Dedifferentiated amniotic fluid mesenchymal stem cell (primary cell): ENCODE results near the gene SEC61A2.
"Not testable (repeated sequence)": the region's sequence is repeated elsewhere in the genome, so short reads cannot be mapped to it uniquely, and the experiment has no call there.

Experiments used
- DNase-seq: peaks from one replicate; pipeline ENCODE4 v3.0.0-alpha.2; 2016; ENCODE audit errors: extremely low spot score

SEC61A2 gene

DNA sequence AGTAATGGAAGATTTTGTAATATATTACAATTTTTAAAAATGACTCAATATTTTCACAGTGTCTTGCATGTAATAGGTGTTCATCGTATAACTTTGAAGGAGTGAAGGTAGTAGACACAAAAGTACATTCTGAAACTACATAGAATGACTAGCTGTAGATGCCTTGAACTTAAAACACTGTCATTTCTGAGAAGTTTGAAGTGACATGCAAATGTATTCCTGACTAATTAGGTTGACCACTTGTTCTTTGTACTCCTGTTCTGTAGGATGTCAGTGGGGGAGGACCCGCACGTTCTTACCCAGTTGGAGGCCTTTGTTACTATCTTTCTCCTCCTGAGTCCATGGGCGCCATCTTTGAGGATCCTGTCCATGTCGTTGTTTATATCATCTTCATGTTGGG is 31.2 kb downstream of the SEC61A2 start:
- no peak for DNase-seq

DNA sequence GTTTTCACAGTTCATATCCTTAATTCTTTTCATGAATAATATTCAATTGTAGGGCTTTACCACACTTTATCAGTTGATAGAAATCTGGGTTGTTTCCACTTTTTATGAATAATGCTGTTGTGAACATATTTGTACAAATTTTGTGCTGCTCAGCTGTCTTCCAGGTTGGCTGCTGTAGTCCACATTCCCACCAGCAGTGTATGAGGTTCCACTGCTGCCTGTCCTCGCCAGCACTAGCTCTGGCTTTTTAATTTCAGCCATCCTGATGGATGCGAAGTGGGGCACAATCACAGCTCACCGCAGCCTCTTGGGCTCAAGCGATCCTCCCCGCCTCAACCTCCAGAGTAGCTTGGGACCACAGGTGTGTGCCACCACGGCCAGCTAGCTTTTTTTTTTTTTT is 33.5 kb downstream of the SEC61A2 start:
- no peak for DNase-seq

DNA sequence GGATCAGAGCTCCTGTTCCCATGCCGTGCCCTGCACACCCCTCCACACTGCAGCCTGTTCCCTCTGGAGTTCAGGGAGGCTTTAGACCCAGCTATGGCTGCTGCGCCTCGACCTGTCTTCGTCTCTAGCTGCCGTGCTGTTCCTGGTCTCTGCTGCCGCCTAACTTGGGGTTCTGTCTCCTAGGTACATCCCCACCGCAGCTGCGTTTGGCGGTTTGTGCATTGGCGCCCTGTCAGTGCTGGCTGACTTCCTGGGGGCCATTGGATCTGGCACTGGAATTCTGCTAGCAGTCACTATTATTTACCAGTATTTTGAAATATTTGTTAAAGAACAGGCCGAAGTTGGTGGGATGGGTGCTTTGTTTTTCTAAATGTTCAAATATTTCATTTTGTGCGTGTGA is 34.6 kb downstream of the SEC61A2 start:
- no peak for DNase-seq

DNA sequence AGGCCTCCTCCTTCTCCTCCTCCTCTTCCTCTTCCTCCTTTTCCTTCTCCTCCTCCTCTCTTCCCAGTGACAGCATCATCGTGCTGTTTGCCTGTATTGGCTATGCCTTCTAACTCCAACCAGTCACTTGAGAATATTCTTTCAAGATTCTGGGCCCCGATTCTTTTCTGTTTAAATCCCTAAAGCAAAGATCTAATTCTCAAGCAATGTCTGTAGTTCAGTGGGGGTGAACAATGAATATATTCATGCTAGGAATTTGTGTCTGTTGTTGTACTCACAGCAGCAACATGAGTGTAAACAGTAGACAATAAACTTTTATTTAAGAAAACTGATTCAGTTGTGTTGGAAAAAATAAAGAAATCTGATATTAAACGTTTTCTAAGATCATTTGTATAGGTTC is 35.6 kb downstream of the SEC61A2 start:
- DNase-seq: no peak

DNA sequence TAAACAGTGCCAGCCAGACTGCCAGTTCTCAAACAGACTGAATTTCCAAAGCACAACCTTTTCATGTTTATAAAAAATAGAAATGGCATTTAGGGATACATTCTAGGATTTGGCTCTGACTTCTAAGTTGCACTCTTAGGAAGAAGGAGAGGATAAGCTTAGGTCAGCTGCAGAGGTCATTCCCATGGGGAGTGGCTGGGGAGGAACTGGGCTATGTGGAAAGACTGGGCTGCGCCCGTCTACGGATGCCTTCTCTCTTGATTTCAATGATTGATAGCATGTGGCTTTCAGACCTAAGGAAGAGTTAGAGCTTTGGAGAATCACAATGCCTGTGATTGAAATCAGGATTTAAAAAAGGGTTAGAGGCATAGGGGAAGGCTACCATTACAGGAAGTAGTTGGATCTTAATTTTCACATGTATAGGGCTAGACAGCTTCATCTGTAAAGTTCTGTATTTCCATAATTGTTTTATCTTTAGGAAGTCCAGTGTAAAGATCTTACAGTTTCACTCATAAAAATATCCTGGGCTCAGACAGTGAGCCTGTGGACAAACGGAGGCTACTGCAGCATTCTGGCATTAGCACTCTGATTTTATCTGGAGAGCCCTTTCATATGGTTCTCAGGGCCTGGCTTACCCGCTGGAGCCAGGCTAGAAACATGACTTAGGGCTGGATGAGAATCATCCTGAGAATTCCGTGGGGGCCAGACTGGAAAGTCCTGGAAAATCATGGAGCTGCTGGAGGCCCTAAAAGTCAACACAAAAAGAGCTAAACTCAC is 36.7 kb downstream of the SEC61A2 start:
- no peak for DNase-seq

DNA sequence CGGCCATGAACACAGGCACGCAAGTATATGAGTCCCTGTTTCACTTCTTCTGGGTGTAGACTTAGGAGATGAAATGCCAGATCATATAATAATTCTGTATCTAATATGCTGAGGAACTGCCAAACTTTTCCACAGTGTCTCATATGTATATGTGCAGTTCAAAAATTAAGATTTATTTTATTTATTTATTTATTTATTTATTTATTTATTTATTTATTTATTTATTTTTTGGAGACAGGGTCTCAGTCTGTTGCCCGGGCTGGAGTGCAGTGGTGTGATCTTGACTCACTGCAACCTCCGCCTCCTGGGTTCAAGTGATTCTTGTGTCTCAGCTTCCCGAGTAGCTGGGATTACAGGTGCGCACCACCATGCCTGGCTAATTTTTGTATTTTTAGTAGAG is 42.0 kb downstream of the SEC61A2 start:
- not testable (repeated sequence) for DNase-seq

DNA sequence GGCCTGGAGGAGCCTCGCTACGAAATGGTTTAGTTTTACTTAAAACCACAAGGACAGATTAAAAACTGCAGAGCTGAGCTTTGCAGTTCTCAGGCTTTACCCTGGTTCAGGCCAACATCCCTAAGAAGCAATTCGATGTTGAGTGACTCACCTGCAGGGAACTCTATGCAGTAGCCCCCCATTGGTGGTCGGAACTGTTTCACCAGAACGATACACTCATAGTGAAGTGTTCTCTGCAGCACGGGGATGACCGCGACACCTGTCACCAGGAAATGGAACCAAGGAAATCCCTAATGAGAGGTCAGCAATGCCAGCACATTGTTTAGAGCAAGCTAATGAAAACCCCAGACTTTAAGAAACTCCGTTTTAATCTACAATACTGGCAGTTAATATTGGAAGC is 48.2 kb downstream of the SEC61A2 start:
- no peak for DNase-seq

DNA sequence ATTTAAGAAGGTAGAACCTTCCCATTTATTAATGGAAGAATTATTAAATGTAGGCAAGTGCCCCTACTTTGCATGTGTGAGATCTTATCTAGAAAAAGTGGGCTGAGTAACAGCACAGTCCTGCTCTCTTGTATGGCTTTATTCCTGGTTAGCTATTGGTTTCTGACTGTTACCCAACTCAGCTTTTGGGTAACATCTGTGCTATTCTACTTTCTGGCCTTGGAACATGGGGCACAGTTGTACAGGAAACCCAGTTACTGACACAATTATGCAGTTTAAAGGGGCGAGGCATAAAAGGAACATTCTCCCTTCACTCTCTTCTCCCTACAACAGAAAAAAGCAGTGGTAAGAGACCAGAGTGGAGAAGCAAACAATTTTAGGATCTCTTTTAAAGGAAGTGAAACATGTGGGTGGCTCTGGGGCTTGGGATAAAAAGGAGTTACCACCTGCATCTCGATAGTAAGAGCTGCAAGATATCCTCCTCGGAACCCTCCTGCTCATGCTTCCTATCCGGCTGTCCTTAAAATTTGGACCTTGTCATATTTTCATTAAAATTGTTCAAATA is 50.2 kb downstream of the SEC61A2 start:
- no peak for DNase-seq

DNA sequence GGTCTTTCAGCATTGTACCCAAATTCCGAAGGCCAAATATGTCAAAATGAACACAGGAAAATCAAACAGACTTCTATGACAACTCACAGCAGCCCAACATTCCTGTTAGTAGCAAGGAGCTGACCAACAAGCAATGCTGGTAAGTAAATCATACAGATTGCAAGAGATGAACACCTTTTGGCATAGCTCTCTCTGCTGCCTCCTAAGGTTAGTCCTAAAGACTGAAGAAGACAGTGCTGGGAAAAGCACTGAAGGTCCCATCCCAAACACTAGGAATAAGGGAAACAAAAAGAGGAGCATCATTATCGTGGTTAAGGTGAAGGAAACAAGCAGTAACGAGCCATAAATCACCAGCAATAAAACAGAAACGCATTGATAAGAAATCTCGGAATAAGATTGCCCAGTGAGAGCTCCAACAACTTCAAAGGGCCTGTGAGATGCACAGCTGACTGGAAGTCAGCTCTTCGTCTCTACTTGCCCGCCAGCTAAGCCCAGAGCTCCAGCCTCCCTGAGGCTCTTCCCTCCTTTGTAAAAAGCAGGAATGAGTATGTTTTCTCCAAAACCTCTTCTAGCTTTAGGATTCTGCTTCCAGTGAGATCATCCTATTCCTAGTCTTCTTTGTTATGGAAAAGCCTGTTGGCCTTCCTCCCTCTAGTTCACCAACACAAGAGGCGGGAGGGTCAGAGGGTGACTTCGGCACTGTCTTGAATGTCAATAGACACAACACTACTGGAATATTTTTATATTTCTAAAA is 50.9 kb downstream of the SEC61A2 start:
- DNase-seq: no peak

DNA sequence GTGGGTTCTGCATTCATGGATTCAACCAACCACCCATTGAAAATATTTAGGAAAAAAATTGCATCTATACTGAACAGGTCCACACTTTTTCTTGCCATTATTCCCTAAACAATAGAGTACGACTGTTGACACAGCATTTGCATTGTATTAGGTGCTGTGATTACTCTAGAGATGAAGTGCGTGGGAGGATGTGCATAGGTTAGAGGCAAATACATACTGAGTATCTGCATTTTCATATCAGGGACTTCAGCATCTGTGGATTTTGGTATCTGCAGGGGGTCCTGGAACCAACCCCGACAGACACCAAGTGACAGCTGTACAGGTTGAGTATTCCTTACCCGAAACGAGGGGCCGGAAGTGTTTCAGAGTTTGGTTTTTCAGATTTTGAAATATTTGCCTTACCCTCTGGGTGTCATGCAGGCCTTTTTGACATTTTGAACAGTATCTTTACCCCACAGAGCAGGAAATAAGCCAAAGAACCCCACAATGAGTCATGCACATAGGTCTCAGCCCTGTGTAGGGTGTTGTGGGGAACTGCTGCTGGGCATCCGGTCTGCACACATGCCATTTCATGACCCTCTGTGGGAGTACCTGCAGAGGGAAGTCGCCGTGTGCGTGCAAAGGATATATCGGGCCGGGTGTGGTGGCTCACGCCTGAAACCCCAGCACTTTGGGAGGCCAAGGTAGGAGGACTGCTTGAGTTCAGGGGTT is 51.7 kb downstream of the SEC61A2 start:
- no peak for DNase-seq

DNA sequence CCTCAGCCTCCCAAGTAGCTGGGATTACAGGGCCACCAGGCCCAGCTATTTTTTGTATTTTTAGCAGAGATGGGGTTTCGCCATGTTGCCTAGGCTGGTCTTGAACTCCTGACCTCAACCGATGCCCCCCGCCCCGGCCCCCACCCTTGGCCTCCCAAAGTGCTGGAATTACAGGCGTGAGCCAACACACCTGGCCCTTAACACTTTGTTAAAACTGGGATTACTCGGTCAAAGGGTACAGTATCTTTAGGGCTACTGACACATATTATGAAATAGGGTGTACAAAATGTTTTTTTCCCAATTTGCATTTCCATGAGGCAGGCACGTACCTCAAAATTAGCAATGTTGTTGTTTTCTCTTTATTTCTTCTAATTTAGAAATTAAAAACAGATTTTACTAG is 54.7 kb downstream of the SEC61A2 start:
- no peak for DNase-seq

DNA sequence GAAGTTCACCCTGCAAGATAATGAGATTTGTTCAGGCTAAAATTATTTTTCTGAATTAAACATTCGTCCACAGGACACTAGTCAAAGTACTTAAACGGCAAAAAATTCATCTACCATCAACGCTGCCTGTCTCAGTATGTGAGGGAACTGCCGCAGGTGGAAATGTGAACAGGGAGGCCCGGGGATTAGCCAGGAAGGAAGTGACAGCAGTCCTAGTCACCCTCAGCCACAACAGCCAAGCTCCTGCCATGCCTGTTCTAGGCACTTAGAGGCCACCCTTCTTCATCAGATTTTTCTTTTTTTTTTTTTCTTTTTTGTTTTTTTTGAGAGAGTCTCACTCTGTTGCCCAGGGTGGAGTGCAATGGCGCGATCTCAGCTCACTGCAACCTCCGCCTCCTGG is 56.8 kb downstream of the SEC61A2 start:
- DNase-seq: no peak

DNA sequence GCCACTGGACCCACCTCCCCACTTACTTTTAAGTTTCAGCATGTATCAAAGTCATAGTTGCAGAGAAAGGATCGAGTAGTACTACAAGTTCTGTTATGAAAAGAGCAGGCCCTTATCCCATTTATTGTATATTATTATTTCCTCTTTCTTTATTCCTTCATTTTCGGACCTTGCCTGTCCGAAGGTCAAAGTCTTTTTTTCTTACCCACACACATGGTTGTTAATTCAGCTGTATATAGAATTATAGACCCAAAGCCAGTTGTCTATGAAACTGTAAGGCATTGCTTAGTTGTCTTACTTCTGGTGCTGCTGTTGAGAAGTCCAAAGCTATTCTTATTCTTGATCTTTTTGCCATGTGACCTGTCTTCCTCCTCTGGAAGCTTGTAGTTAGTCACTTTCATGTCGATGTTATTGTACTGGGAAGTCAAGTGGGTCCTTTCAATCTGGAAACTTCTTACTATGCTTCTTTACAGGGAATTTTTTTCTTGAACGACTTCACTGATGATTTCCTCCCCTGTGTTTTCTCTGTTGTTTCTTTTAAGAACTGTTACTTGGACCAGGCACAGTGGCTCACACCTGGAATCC is 57.9 kb downstream of the SEC61A2 start:
- no peak for DNase-seq

DNA sequence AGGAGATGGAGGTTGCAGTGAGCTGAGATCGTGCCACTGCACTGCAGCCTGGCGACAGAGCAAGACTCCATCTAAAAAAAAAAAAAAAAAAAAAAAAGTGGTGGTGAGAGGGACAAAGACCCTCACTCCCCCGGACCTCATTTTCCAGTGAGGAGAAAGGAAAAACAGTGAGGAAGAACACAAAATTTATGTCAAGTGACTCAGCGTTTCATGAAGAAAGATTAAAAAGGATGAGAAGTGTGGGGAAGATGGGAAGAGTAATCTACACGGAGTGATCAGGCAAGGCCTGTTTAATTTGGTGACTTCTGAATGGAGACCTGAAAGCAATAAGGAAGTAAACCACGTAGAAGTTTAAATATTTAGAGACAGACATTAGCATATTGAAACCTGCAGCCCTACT is 59.2 kb downstream of the SEC61A2 start:
- DNase-seq: no peak

DNA sequence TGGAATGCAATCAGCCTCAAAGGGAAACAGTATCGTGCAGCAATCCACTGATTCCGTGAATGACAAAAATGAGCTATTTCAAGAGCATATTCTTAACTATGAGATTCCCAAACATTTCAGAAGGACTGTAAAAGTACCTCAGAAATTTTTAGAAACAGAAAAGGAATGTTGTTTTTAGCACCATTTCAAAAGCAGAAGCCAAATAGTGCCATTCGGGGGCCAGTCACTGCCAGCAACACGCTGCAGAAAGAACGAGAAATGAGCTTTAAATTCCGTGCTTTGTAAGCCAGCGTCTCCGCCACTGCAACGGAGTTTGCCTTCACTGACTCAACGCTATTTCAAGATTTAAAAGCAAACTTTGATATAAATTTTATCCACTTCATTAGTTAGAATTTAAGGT is 59.9 kb downstream of the SEC61A2 start:
- no peak for DNase-seq

DNA sequence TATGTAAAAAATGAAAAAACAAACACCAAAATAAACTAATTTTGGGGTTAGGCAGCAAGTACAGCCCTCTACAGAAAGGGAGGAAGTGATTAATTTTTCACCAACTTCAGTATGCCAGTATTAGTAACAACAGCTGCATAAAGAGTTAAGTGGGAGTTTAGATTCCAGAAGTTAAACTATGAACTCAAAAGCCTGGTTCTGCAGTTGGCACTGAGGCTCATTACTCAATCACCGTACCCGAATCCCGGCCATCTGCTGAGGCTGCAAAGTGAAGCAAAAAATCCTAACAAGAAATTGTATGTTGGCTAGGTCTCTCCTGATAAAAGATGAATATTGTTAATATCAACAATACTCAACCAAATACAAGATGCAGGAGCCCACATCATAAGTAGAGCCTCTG is 62.2 kb downstream of the SEC61A2 start:
- no peak for DNase-seq

DNA sequence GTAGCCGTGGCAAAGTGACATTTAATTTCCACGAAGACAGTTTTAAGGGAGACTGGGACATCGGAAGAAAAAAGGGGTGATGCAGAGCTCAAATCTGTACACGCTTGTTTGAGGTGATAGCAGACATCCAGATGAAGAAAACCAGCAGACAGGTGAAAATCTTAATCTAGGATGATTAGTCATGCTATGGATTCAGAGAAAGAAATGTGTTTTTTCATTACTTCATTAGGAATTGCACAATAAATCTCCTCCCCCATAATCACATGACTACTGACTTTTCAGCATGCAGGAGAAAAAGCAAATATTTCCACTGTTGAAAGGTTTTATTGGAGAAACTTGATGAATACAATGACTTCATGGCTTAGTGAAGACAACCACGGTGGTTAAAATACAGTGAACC is 63.7 kb downstream of the SEC61A2 start:
- no peak for DNase-seq

DNA sequence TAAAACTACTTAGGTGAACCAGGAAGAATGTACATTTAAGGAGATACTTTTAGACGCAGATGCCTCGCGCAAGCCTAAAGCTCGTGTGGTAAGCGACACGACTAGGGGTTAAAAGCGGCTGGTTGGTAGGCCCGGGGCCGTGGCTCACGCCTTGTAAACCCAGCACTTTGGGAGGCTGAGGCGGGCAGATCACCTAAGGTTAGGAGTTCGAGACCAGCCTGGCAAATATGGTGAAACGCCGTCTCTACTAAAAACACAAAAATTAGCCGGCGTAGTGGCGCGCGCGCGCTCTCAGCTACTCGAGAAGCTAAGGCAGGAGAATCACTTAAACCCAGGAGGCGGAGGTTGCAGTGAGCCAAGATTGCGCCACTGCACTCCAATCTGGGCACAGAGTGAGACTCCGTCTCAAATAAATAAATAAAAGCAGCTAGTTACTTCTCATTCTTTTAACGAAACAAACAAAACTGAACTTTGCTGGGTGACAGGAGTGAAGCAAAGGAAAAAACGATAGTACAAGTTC is 65.3 kb downstream of the SEC61A2 start:
- peak; percentile 39 for DNase-seq

DNA sequence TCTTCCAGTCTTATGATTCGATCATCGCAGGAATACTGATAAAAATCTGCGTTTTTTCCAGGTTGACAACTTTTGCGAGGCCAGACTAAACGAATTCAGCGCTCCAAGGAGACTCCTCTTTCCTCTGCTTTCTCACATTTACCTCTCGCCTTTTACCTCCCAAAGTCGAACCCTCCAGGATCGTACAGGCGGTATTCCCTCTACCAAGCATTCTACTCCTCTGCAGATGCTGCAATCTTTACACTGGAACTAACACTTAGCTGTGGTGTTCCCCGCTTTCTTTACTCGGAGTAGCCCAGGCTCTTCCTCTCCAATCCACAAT is 65.8 kb downstream of the SEC61A2 start:
- DNase-seq: no peak

DNA sequence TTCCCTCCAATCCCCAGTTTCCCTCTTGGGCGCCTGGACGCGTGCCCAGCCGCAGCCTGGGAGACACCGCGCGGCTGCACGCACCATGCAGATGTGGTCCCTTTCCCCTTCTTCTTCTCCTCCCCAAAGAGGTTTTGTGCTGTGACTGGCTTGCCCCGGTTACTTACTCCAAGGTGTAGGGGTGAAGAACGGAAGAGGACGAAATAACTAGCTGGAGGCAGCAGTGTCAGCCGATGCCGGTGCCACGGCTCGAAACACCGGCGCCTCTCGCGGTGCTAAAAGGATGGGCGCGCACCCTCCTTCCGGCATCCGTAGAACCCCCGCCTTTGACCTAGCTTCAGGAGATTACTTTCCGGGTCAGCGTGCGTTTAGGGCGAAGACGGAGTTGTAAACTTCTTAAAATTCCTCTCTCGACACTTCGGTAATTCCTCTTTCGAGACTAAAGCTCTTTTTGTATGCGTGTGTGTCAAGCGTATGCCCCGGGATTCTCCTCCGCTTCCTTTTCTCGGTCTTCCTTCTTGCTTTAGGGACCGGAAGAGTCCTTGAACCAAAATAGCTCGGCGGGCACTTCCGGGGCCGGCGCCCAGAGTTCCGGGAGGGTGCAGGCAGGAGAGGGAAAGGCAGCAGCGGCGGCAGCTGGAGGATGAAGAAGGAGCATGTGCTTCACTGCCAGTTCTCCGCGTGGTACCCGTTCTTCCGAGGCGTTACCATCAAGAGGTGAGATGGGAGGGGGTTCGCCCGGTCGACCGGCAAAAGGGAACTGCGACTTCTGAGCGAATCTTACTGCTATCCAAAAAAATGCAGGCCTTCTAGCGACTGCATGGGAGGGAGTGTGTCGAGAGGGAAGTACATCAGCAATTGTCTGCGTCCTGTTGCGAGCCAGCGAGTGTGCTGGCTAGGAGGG is 66.4 kb downstream of the SEC61A2 start, which contains the start of the genes CDC123 and NUDT5:
Gene CDC123, plus strand, starts transcription at position 586 of the 904 bp plus-strand sequence. Its CDS starts 58 bp downstream, at position 644.
Gene NUDT5, minus strand, starts transcription at position 289 of the 904 bp plus-strand sequence. CDS start 9,600 bp downstream, outside the sequence.
- DNase-seq: peak; percentile 85
